ENCODE results near the gene MYO5B. TPM values are rescaled to one million over a fixed set of nuclear protein-coding genes. Genes with fewer than 3 reads are reported as not detected.

Gene MYO5B
- total RNA-seq, 1 donor from 2014 or later: 0.52 TPM

- no peak overlapping the region for H3K27ac ChIP-seq (ENCODE audit: low read depth, low read length)
- H3K4me1 ChIP-seq (ENCODE audit: control insufficient read depth in 3 of 3, insufficient read depth in 3 of 3, low read length in 3 of 3): peaks cover 0 to 4% (median 2%) of the 10 kb centered on the region in 3 donors
- H3K27me3 ChIP-seq (ENCODE audit: control insufficient read depth in 3 of 3, insufficient read depth in 3 of 3, low read length in 3 of 3): peaks cover 13 to 23% (median 19%) of the 10 kb centered on the region in 3 donors
- peak overlapping the region in 2 of 3 donors; percentile 7 to 29 for H3K4me3 ChIP-seq (ENCODE audit: low read length in 3 of 3)
- H3K36me3 ChIP-seq (ENCODE audit: control insufficient read depth in 3 of 3, insufficient read depth in 3 of 3, low read length in 3 of 3): no peaks in the 10 kb centered on the region
- H3K9ac ChIP-seq (ENCODE audit: low read depth in 1 of 3, low read length in 3 of 3): peak overlapping the region in 1 of 3 donors; percentile 36
- peaks cover 0 to 5% (median 0%) of the 10 kb centered on the region in 3 donors for H3K9me3 ChIP-seq (ENCODE audit: control insufficient read depth in 3 of 3, low read length in 3 of 3)
These were observed 9.1 kb upstream of the MYO5B start for GRCh38 chr18:50203801-50204604.

DNA sequence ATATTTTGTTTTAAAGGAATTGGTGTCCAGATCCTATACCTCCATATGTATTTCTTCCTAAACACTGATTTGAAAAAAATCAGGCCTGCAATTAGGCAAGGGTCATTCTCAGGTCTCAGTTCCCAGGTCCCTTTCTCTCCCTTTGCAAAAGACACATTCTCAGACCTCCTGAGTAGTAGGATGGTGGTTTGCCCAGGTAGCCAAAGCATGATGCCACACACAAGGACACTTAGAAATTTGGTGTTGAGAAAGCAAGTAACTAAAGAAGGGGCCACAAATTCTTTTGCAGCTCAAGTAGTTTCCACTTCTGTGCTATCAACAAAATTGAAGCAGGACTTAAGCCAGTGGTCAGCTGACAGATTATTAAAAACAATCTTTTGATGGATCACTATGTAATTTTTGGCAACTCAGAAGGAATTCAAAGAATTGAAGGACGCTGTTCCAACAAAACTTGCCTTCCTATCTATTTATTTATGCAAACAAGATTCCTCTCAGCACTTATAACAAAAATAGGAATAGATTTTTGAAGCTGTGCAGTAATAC lies 6.6 kb upstream of the MYO5B start:
- Histone ChIP-seq H3K9ac (ENCODE audit: low read depth in 1 of 3, low read length in 3 of 3) (no peak overlapping the region), H3K4me1 (ENCODE audit: control insufficient read depth in 3 of 3, insufficient read depth in 3 of 3, low read length in 3 of 3) (peaks cover 0 to 4% (median 2%) of the 10 kb centered on the region in 3 donors), H3K4me3 (ENCODE audit: low read length in 3 of 3) (no peak overlapping the region), H3K9me3 (ENCODE audit: control insufficient read depth in 3 of 3, low read length in 3 of 3) (peaks cover 0 to 5% (median 0%) of the 10 kb centered on the region in 3 donors), H3K27ac (ENCODE audit: low read depth, low read length) (no peak overlapping the region), H3K27me3 (ENCODE audit: control insufficient read depth in 3 of 3, insufficient read depth in 3 of 3, low read length in 3 of 3) (peaks cover 24 to 31% (median 29%) of the 10 kb centered on the region in 3 donors), H3K36me3 (ENCODE audit: control insufficient read depth in 3 of 3, insufficient read depth in 3 of 3, low read length in 3 of 3) (no peaks in the 10 kb centered on the region)

GRCh38 chr18:50199921-50200320 lies 5.0 kb upstream of the MYO5B start:
- Histone ChIP-seq H3K9ac (ENCODE audit: low read depth in 1 of 3, low read length in 3 of 3) (no peak overlapping the region), H3K4me3 (ENCODE audit: low read length in 3 of 3) (no peak overlapping the region), H3K9me3 (ENCODE audit: control insufficient read depth in 3 of 3, low read length in 3 of 3) (peaks cover 0 to 5% (median 0%) of the 10 kb centered on the region in 3 donors), H3K27ac (ENCODE audit: low read depth, low read length) (no peak overlapping the region), H3K36me3 (ENCODE audit: control insufficient read depth in 3 of 3, insufficient read depth in 3 of 3, low read length in 3 of 3) (no peaks in the 10 kb centered on the region), H3K27me3 (ENCODE audit: control insufficient read depth in 3 of 3, insufficient read depth in 3 of 3, low read length in 3 of 3) (peaks cover 37 to 44% (median 40%) of the 10 kb centered on the region in 3 donors), H3K4me1 (ENCODE audit: control insufficient read depth in 3 of 3, insufficient read depth in 3 of 3, low read length in 3 of 3) (peaks cover 0 to 6% (median 4%) of the 10 kb centered on the region in 3 donors)

DNA sequence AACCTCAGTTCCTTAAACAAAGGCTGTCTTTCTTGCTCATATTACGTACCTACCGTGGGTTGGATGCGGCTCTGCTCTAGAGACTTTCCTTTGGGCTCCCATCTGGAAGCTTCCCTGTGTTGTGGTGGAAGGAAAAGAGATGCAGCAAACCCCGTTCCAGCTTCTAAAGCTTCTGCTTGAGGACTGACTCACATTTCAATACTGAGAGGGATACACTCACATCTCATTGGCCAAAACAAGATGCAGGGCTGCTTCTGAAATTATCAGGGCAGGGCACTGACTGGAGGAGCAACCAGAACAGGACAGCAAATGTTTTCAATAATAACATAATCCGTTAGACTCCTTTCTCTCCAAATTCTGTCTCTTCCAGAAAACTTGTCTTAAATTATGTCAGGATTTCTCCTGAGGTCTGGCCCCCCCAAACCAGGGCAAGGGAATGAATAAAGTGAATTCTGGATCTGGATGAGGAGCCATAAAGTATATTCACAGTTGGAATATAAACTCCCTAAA lies 4.5 kb upstream of the MYO5B start:
- no peaks in the 10 kb centered on the region for H3K36me3 ChIP-seq (ENCODE audit: control insufficient read depth in 3 of 3, insufficient read depth in 3 of 3, low read length in 3 of 3)
- peaks cover 0 to 6% (median 6%) of the 10 kb centered on the region in 3 donors for H3K4me1 ChIP-seq (ENCODE audit: control insufficient read depth in 3 of 3, insufficient read depth in 3 of 3, low read length in 3 of 3)
- peaks cover 38 to 40% (median 39%) of the 10 kb centered on the region in 3 donors for H3K27me3 ChIP-seq (ENCODE audit: control insufficient read depth in 3 of 3, insufficient read depth in 3 of 3, low read length in 3 of 3)
- H3K4me3 ChIP-seq (ENCODE audit: low read length in 3 of 3): no peak overlapping the region
- no peak overlapping the region for H3K9ac ChIP-seq (ENCODE audit: low read depth in 1 of 3, low read length in 3 of 3)
- no peak overlapping the region for H3K27ac ChIP-seq (ENCODE audit: low read depth, low read length)
- peaks cover 0 to 5% (median 0%) of the 10 kb centered on the region in 3 donors for H3K9me3 ChIP-seq (ENCODE audit: control insufficient read depth in 3 of 3, low read length in 3 of 3)

DNA sequence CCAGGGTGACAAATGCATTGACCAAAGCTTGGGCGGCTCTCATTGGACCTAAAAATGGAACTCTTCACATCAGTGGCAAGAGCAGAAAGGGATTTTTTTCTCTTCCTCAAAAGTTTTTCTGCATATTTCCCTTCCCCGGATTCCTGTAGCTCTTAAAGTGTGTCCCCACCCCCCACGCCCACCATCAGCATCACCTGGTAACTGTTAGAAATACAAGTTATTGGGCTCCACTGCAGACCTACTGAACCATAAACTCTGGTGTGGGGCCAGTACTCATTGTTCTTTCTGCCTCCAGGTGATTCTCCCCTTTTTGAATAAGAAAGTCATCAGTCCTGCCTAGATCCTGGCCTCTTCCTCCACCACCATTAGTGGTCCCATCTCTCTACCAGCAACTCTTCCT lies 1.3 kb upstream of the MYO5B start:
- Histone ChIP-seq H3K9ac (ENCODE audit: low read depth in 1 of 3, low read length in 3 of 3) (no peak overlapping the region), H3K36me3 (ENCODE audit: control insufficient read depth in 3 of 3, insufficient read depth in 3 of 3, low read length in 3 of 3) (no peaks in the 10 kb centered on the region), H3K4me1 (ENCODE audit: control insufficient read depth in 3 of 3, insufficient read depth in 3 of 3, low read length in 3 of 3) (peaks cover 0 to 12% (median 9%) of the 10 kb centered on the region in 3 donors), H3K9me3 (ENCODE audit: control insufficient read depth in 3 of 3, low read length in 3 of 3) (peaks cover 0 to 5% (median 0%) of the 10 kb centered on the region in 3 donors), H3K27me3 (ENCODE audit: control insufficient read depth in 3 of 3, insufficient read depth in 3 of 3, low read length in 3 of 3) (peaks cover 50 to 57% (median 56%) of the 10 kb centered on the region in 3 donors), H3K4me3 (ENCODE audit: low read length in 3 of 3) (no peak overlapping the region), H3K27ac (ENCODE audit: low read depth, low read length) (no peak overlapping the region)

- peaks cover 0 to 12% (median 9%) of the 10 kb centered on the region in 3 donors for H3K4me1 ChIP-seq (ENCODE audit: control insufficient read depth in 3 of 3, insufficient read depth in 3 of 3, low read length in 3 of 3)
- H3K36me3 ChIP-seq (ENCODE audit: control insufficient read depth in 3 of 3, insufficient read depth in 3 of 3, low read length in 3 of 3): no peaks in the 10 kb centered on the region
- no peak overlapping the region for H3K4me3 ChIP-seq (ENCODE audit: low read length in 3 of 3)
- peaks cover 53 to 62% (median 56%) of the 10 kb centered on the region in 3 donors for H3K27me3 ChIP-seq (ENCODE audit: control insufficient read depth in 3 of 3, insufficient read depth in 3 of 3, low read length in 3 of 3)
- H3K9ac ChIP-seq (ENCODE audit: low read depth in 1 of 3, low read length in 3 of 3): no peak overlapping the region
- H3K9me3 ChIP-seq (ENCODE audit: control insufficient read depth in 3 of 3, low read length in 3 of 3): peaks cover 0 to 5% (median 0%) of the 10 kb centered on the region in 3 donors
- H3K27ac ChIP-seq (ENCODE audit: low read depth, low read length): no peak overlapping the region
These were observed 742 bp upstream of the MYO5B start for GRCh38 chr18:50195689-50196088.

DNA sequence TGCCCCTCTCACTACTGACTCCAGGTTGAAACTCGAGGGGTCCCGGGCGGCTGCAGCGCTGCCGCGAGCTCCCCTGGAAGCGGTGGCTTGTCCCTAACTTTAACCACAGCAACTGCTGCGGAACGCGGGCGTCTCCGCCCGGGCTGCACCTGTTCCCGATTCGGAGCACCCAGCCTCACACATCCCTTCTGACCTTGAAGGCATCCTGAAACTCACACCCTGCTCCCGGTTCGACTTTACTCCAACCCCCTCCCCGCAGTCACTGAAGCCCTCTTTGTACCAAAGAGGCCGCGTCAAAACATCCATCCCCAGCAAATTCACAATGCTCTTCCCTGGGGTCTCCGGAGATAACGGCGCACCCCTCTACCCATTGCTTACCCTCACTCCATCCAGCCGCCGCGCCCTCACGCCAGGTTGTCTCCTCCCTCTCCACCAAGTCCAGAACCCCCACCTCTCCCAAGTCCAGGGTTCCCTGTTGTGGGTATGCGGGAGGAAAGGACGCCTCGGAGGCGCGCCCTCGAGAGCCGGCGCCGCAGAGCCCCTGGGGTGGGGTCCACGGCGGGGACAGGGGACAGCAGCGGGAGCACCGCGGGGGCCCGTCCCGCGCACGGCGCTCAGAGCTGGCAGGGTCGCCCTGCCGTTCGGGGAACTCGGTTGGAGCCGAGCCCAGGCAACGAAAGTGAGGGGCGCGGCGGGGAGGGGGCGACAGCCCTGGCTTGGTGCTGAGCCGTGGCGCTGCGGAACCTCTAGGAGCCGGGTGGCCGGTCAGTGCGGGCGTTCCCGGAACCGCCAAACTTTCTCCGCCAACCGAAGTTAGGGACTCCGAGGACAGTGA lies 934 bp downstream of the MYO5B start:
- Histone ChIP-seq H3K27ac (ENCODE audit: low read depth, low read length) (no peak overlapping the region), H3K9me3 (ENCODE audit: control insufficient read depth in 3 of 3, low read length in 3 of 3) (no peaks in the 10 kb centered on the region), H3K27me3 (ENCODE audit: control insufficient read depth in 3 of 3, insufficient read depth in 3 of 3, low read length in 3 of 3) (peaks cover 54 to 64% (median 56%) of the 10 kb centered on the region in 3 donors), H3K36me3 (ENCODE audit: control insufficient read depth in 3 of 3, insufficient read depth in 3 of 3, low read length in 3 of 3) (no peaks in the 10 kb centered on the region), H3K4me3 (ENCODE audit: low read length in 3 of 3) (peak overlapping the region in 2 of 3 donors; percentile 51 to 56), H3K4me1 (ENCODE audit: control insufficient read depth in 3 of 3, insufficient read depth in 3 of 3, low read length in 3 of 3) (peaks cover 0 to 12% (median 9%) of the 10 kb centered on the region in 3 donors), H3K9ac (ENCODE audit: low read depth in 1 of 3, low read length in 3 of 3) (peak overlapping the region in 1 of 3 donors; percentile 25)

GRCh38 chr18:50192995-50193795 lies 1.8 kb downstream of the MYO5B start:
- Histone ChIP-seq H3K27ac (ENCODE audit: low read depth, low read length) (no peak overlapping the region), H3K4me3 (ENCODE audit: low read length in 3 of 3) (no peak overlapping the region), H3K4me1 (ENCODE audit: control insufficient read depth in 3 of 3, insufficient read depth in 3 of 3, low read length in 3 of 3) (peaks cover 0 to 12% (median 9%) of the 10 kb centered on the region in 3 donors), H3K36me3 (ENCODE audit: control insufficient read depth in 3 of 3, insufficient read depth in 3 of 3, low read length in 3 of 3) (no peaks in the 10 kb centered on the region), H3K9ac (ENCODE audit: low read depth in 1 of 3, low read length in 3 of 3) (peak overlapping the region in 1 of 3 donors; percentile 25), H3K27me3 (ENCODE audit: control insufficient read depth in 3 of 3, insufficient read depth in 3 of 3, low read length in 3 of 3) (peaks cover 54 to 60% (median 55%) of the 10 kb centered on the region in 3 donors), H3K9me3 (ENCODE audit: control insufficient read depth in 3 of 3, low read length in 3 of 3) (no peaks in the 10 kb centered on the region)

- no peak overlapping the region for H3K9ac ChIP-seq (ENCODE audit: low read depth in 1 of 3, low read length in 3 of 3)
- H3K36me3 ChIP-seq (ENCODE audit: control insufficient read depth in 3 of 3, insufficient read depth in 3 of 3, low read length in 3 of 3): no peaks in the 10 kb centered on the region
- H3K27me3 ChIP-seq (ENCODE audit: control insufficient read depth in 3 of 3, insufficient read depth in 3 of 3, low read length in 3 of 3): peaks cover 42 to 52% (median 50%) of the 10 kb centered on the region in 3 donors
- peaks cover 0 to 12% (median 9%) of the 10 kb centered on the region in 3 donors for H3K4me1 ChIP-seq (ENCODE audit: control insufficient read depth in 3 of 3, insufficient read depth in 3 of 3, low read length in 3 of 3)
- H3K9me3 ChIP-seq (ENCODE audit: control insufficient read depth in 3 of 3, low read length in 3 of 3): no peaks in the 10 kb centered on the region
- H3K4me3 ChIP-seq (ENCODE audit: low read length in 3 of 3): no peak overlapping the region
- no peak overlapping the region for H3K27ac ChIP-seq (ENCODE audit: low read depth, low read length)
These were observed 4.0 kb downstream of the MYO5B start for GRCh38 chr18:50190926-50191325.

Data from skeletal muscle tissue (tissue), 4 donors.